GM21723 (cell line): ENCODE measurements around the gene EML6.
"Not testable (repeated sequence)": the region's sequence is repeated elsewhere in the genome, so short reads cannot be mapped to it uniquely, and the experiment has no call there.

ENCODE experiments used
- ATAC-seq: cut with Tn5 transposase; IDR thresholded peaks from one replicate; pipeline ENCODE4 v1.9.1; 2021; ENCODE audit warnings: mild to moderate bottlenecking, moderate library complexity; ENCODE audit not compliant: unreplicated experiment

EML6 gene

GRCh38 chr2:54723131-54723995 lies at the start of gene EML6:
Gene EML6 (plus strand): TSS chr2:54723662. CDS start chr2:54725062, 1,400 bp downstream.
- ATAC-seq: peak; percentile 99

GRCh38 chr2:54675281-54675680 lies 48.2 kb upstream of the EML6 start:
- ATAC-seq: no peak

- no peak for ATAC-seq
Observed at GRCh38 chr2:54675738-54676137, 47.7 kb upstream of the EML6 start.

- ATAC-seq: no peak
Observed at GRCh38 chr2:54676656-54677055, 46.8 kb upstream of the EML6 start.

- ATAC-seq: no peak
Observed at GRCh38 chr2:54677476-54678265, 45.8 kb upstream of the EML6 start.

GRCh38 chr2:54678719-54679118 lies 44.7 kb upstream of the EML6 start:
- ATAC-seq: no peak

GRCh38 chr2:54680397-54681041 lies 42.9 kb upstream of the EML6 start:
- ATAC-seq: peak; percentile 70

GRCh38 chr2:54681416-54681815 lies 42.0 kb upstream of the EML6 start:
- ATAC-seq: no peak

- ATAC-seq: no peak
Observed at GRCh38 chr2:54683596-54683995, 39.9 kb upstream of the EML6 start.

- ATAC-seq: no peak
Observed at GRCh38 chr2:54685263-54685775, 38.1 kb upstream of the EML6 start.

- ATAC-seq: no peak
Observed at GRCh38 chr2:54687595-54688152, 35.8 kb upstream of the EML6 start.

- no peak for ATAC-seq
Observed at GRCh38 chr2:54691445-54692135, 31.9 kb upstream of the EML6 start.

- ATAC-seq: no peak
Observed at GRCh38 chr2:54692556-54692955, 30.9 kb upstream of the EML6 start.

- no peak for ATAC-seq
Observed at GRCh38 chr2:54695378-54695777, 28.1 kb upstream of the EML6 start.

GRCh38 chr2:54697934-54698333 lies 25.5 kb upstream of the EML6 start:
- no peak for ATAC-seq

GRCh38 chr2:54698926-54699325 lies 24.5 kb upstream of the EML6 start:
- ATAC-seq: not testable (repeated sequence)

GRCh38 chr2:54699665-54700064 lies 23.8 kb upstream of the EML6 start:
- ATAC-seq: no peak

- no peak for ATAC-seq
Observed at GRCh38 chr2:54701029-54701428, 22.4 kb upstream of the EML6 start.

- ATAC-seq: no peak
Observed at GRCh38 chr2:54704238-54704637, 19.2 kb upstream of the EML6 start.
